ENCODE results near the gene ZNF624. TPM values are rescaled to one million over a fixed set of nuclear protein-coding genes. Genes with fewer than 3 reads are reported as not detected.

The ZNF624 gene
- total RNA-seq, 2 donors from 2014 or later, result 3.5 to 8.7 TPM

GRCh38 chr17:16599537-16599936 lies 54.1 kb downstream of the ZNF624 start:
- Mint-ChIP-seq H3K36me3 (ENCODE audit: low read depth) (no peaks in the 10 kb centered on the region), H3K27ac (no peak overlapping the region), H3K4me3 (no peak overlapping the region), H3K4me1 (no peaks in the 10 kb centered on the region), H3K27me3 (ENCODE audit: insufficient read depth) (peaks cover 15% of the 10 kb centered on the region), H3K9me3 (peaks cover 2% of the 10 kb centered on the region)
- no peak for TF ChIP-seq CTCF (conservative IDR thresholded peaks at IDR 0.05)
- no peaks in the 10 kb centered on the region for H3K9me3 ChIP-seq (ENCODE audit: control insufficient read depth, low read length)
- no peak for DNase-seq
- WGBS, 2 experiments (ENCODE audit: insufficient coverage in 1 of 2, insufficient read length in 1 of 2), result 92 to 97% methylated on average over 4 to 5 of the region's 5 CpGs
- H3K36me3 ChIP-seq (ENCODE audit: control insufficient read depth, insufficient read depth, low read length), result no peaks in the 10 kb centered on the region
- no peak overlapping the region for H3K9ac ChIP-seq (ENCODE audit: extremely low read depth, low read length, poor library complexity, severe bottlenecking)
- H3K27ac ChIP-seq (ENCODE audit: low read depth, low read length), result no peak overlapping the region
- H3K4me1 ChIP-seq (ENCODE audit: control insufficient read depth, insufficient read depth, low read length), result no peaks in the 10 kb centered on the region
- H3K4me3 ChIP-seq (ENCODE audit: low read length), result no peak overlapping the region
- no peaks in the 10 kb centered on the region for H3K27me3 ChIP-seq (ENCODE audit: control insufficient read depth, insufficient read depth, low read length, poor library complexity, severe bottlenecking)

GRCh38 chr17:16593356-16594102 lies 60.1 kb downstream of the ZNF624 start:
- H3K9ac ChIP-seq (ENCODE audit: extremely low read depth, low read length, poor library complexity, severe bottlenecking), result no peak overlapping the region
- DNase-seq, result no peak
- peaks cover 10% of the 10 kb centered on the region for H3K9me3 ChIP-seq (ENCODE audit: control insufficient read depth, low read length)
- H3K4me3 ChIP-seq (ENCODE audit: low read length), result no peak overlapping the region
- no peaks in the 10 kb centered on the region for H3K4me1 Mint-ChIP-seq
- no peak overlapping the region for H3K4me3 Mint-ChIP-seq
- no peak for TF ChIP-seq CTCF (conservative IDR thresholded peaks at IDR 0.05)
- peaks cover 16% of the 10 kb centered on the region for H3K9me3 Mint-ChIP-seq
- H3K27me3 Mint-ChIP-seq (ENCODE audit: insufficient read depth), result peaks cover 16% of the 10 kb centered on the region
- H3K36me3 Mint-ChIP-seq (ENCODE audit: low read depth), result no peaks in the 10 kb centered on the region
- H3K4me1 ChIP-seq (ENCODE audit: control insufficient read depth, insufficient read depth, low read length), result no peaks in the 10 kb centered on the region
- 100% methylated on average over 2 of the region's 2 CpGs; no CpG with 5 or more reads in 1 of the 2 experiments for WGBS, 2 experiments (ENCODE audit: insufficient coverage in 1 of 2, insufficient read length in 1 of 2)
- H3K27ac ChIP-seq (ENCODE audit: low read depth, low read length), result no peak overlapping the region
- peaks cover 4% of the 10 kb centered on the region for H3K27me3 ChIP-seq (ENCODE audit: control insufficient read depth, insufficient read depth, low read length, poor library complexity, severe bottlenecking)
- no peak overlapping the region for H3K27ac Mint-ChIP-seq
- H3K36me3 ChIP-seq (ENCODE audit: control insufficient read depth, insufficient read depth, low read length), result no peaks in the 10 kb centered on the region

GRCh38 chr17:16589097-16589969 lies 64.3 kb downstream of the ZNF624 start:
- peak; percentile 99 for TF ChIP-seq CTCF (conservative IDR thresholded peaks at IDR 0.05)
- no peaks in the 10 kb centered on the region for H3K4me1 ChIP-seq (ENCODE audit: control insufficient read depth, insufficient read depth, low read length)
- Mint-ChIP-seq H3K27me3 (ENCODE audit: insufficient read depth) (peaks cover 50% of the 10 kb centered on the region), H3K27ac (no peak overlapping the region), H3K4me3 (peak overlapping the region; percentile 65), H3K9me3 (peaks cover 14% of the 10 kb centered on the region), H3K4me1 (no peaks in the 10 kb centered on the region), H3K36me3 (ENCODE audit: low read depth) (no peaks in the 10 kb centered on the region)
- WGBS, 2 experiments (ENCODE audit: insufficient coverage in 1 of 2, insufficient read length in 1 of 2), result 6 to 8% methylated on average over 34 to 53 of the region's 53 CpGs
- H3K36me3 ChIP-seq (ENCODE audit: control insufficient read depth, insufficient read depth, low read length), result no peaks in the 10 kb centered on the region
- H3K27ac ChIP-seq (ENCODE audit: low read depth, low read length), result no peak overlapping the region
- peaks cover 30% of the 10 kb centered on the region for H3K27me3 ChIP-seq (ENCODE audit: control insufficient read depth, insufficient read depth, low read length, poor library complexity, severe bottlenecking)
- peaks cover 10% of the 10 kb centered on the region for H3K9me3 ChIP-seq (ENCODE audit: control insufficient read depth, low read length)
- peak overlapping the region; percentile 51 for H3K9ac ChIP-seq (ENCODE audit: extremely low read depth, low read length, poor library complexity, severe bottlenecking)
- peak overlapping the region; percentile 79 for H3K4me3 ChIP-seq (ENCODE audit: low read length)
- peak; percentile 99 for DNase-seq

All from endodermal cell (in vitro differentiated cells).